Smooth muscle cell (in vitro differentiated cells): ENCODE results near the gene RCOR2. TPM values are rescaled to one million over a fixed set of nuclear protein-coding genes. Genes with fewer than 3 reads are reported as not detected.

Experiments used
- DNase-seq: peaks from one replicate; lab custom pipeline; 2025; ENCODE audit not compliant: unreplicated experiment; lab: John Stamatoyannopoulos, UW
- H2AFZ ChIP-seq: fragments of 200-600 bp; sonication (generic); 2 replicates; pipeline ENCODE4 v1.6.0; 2016; ENCODE audit warnings: antibody characterized with exemption, low read depth, mild to moderate bottlenecking
- H3F3A ChIP-seq: fragments of 200-600 bp; sonication (generic); 2 replicates; pipeline ENCODE4 v1.6.0; 2017; ENCODE audit warnings: antibody characterized with exemption, low read depth
- H3K27ac ChIP-seq: fragments of 200-600 bp; sonication (generic); 2 replicates; pipeline ENCODE4 v1.5.1; 2016; ENCODE audit warnings: low read depth, mild to moderate bottlenecking
- H3K27me3 ChIP-seq: fragments of 200-600 bp; sonication (generic); 2 replicates; pipeline ENCODE4 v1.6.1; 2016; ENCODE audit warnings: low read depth, mild to moderate bottlenecking
- H3K36me3 ChIP-seq: fragments of 200-600 bp; sonication (generic); 2 replicates; pipeline ENCODE4 v1.5.1; 2016; ENCODE audit warnings: low read depth
- H3K4me1 ChIP-seq: fragments of 200-600 bp; sonication (generic); 2 replicates; pipeline ENCODE4 v1.5.1; 2016; ENCODE audit warnings: low read depth
- H3K4me2 ChIP-seq: fragments of 200-600 bp; sonication (generic); 2 replicates; pipeline ENCODE4 v1.6.0; 2016; ENCODE audit warnings: mild to moderate bottlenecking
- H3K4me3 ChIP-seq: fragments of 200-600 bp; sonication (generic); 2 replicates; pipeline ENCODE4 v1.5.1; 2016; ENCODE audit warnings: mild to moderate bottlenecking
- H3K79me2 ChIP-seq: fragments of 200-600 bp; sonication (generic); 2 replicates; pipeline ENCODE4 v1.6.0; 2016; ENCODE audit warnings: low read depth, mild to moderate bottlenecking
- H3K9ac ChIP-seq: fragments of 200-600 bp; sonication (generic); 2 replicates; pipeline ENCODE4 v1.6.0; 2016; ENCODE audit warnings: low read depth
- H3K9me3 ChIP-seq: fragments of 200-600 bp; sonication (generic); replicated peaks from 2 replicates; pipeline ENCODE4 v1.5.1; 2016; ENCODE audit warnings: low read depth
- H4K20me1 ChIP-seq: fragments of 200-600 bp; sonication (generic); 2 replicates; pipeline ENCODE4 v1.6.0; 2016; ENCODE audit warnings: low read depth
- CTCF ChIP-seq: fragments of 200-600 bp; sonication (generic); IDR thresholded peaks from 2 replicates; pipeline ENCODE4 v1.5.1; 2017; ENCODE audit warnings: borderline replicate concordance, mild to moderate bottlenecking, antibody characterized with exemption; ENCODE audit not compliant: insufficient read depth, poor library complexity, severe bottlenecking
- WGBS: methylation state at CpG from one replicate; pipeline ENCODE4 v1.1.7; 2016; ENCODE audit warnings: low lambda C conversion rate; 5-methylcytosine and 5-hydroxymethylcytosine counted together
- polyA plus RNA-seq: library from polyadenylated mRNA; unstranded; fragments of >200 nt; fragmentation: Nextera tagmentation; extraction: Ambion mirVana; gene quantifications from 2 replicates; pipeline ENCODE4 v1.2.1, GENCODE V29; 2016
- total RNA-seq: library from RNA; depleted of rRNA; stranded (reverse); fragments of >200 nt; gene quantifications from 2 replicates; pipeline ENCODE4 v1.2.3, GENCODE V29; 2014

The RCOR2 gene
- total and polyA plus RNA-seq, 2 experiments from 2014 or later: 8.5 to 8.7 TPM

- 58% methylated on average over 4 of the region's 4 CpGs for WGBS
- no peaks in the 10 kb centered on the region for H3K9me3 ChIP-seq
- peaks cover 77% of the 10 kb centered on the region for H3K79me2 ChIP-seq
- H3K4me3 ChIP-seq: no peak overlapping the region
- H3K4me1 ChIP-seq: peaks cover 10% of the 10 kb centered on the region
- peaks cover 99% of the 10 kb centered on the region for H4K20me1 ChIP-seq
- no peak for DNase-seq
- no peak overlapping the region for H3K4me2 ChIP-seq
- H2AFZ ChIP-seq: no peak overlapping the region
- no peaks in the 10 kb centered on the region for H3K36me3 ChIP-seq
- no peak for TF ChIP-seq CTCF
- no peak overlapping the region for H3K9ac ChIP-seq
- H3K27me3 ChIP-seq: no peaks in the 10 kb centered on the region
- H3F3A ChIP-seq: no peaks in the 10 kb centered on the region
- H3K27ac ChIP-seq: peak overlapping the region; percentile 16
Measured at GRCh38 chr11:63884196-63884932, 32.6 kb downstream of the RCOR2 start.

GRCh38 chr11:63883791-63884190 is 33.2 kb downstream of the RCOR2 start:
- Histone ChIP-seq H4K20me1 (peaks cover 99% of the 10 kb centered on the region), H2AFZ (no peak overlapping the region), H3K9ac (no peak overlapping the region), H3K79me2 (peaks cover 79% of the 10 kb centered on the region), H3K4me2 (no peak overlapping the region), H3K4me1 (peaks cover 13% of the 10 kb centered on the region), H3F3A (no peaks in the 10 kb centered on the region), H3K27ac (peak overlapping the region; percentile 16), H3K36me3 (no peaks in the 10 kb centered on the region), H3K9me3 (no peaks in the 10 kb centered on the region), H3K4me3 (no peak overlapping the region), H3K27me3 (no peaks in the 10 kb centered on the region)
- DNase-seq: no peak
- WGBS: 88% methylated on average over 6 of the region's 6 CpGs
- no peak for TF ChIP-seq CTCF

GRCh38 chr11:63882555-63883242 is 34.3 kb downstream of the RCOR2 start:
- Histone ChIP-seq H3K9me3 (no peaks in the 10 kb centered on the region), H3K4me3 (no peak overlapping the region), H3K4me1 (peaks cover 13% of the 10 kb centered on the region), H2AFZ (no peak overlapping the region), H3K27ac (no peak overlapping the region), H3K36me3 (no peaks in the 10 kb centered on the region), H4K20me1 (peaks cover 99% of the 10 kb centered on the region), H3K4me2 (no peak overlapping the region), H3K27me3 (no peaks in the 10 kb centered on the region), H3F3A (no peaks in the 10 kb centered on the region), H3K9ac (no peak overlapping the region), H3K79me2 (peaks cover 84% of the 10 kb centered on the region)
- TF ChIP-seq CTCF: no peak
- DNase-seq: no peak
- WGBS: 65% methylated on average over 7 of the region's 7 CpGs
